Endothelial cell of umbilical vein (primary cell): Measurements from ENCODE around the gene MSTO1. TPM values are rescaled to one million over a fixed set of nuclear protein-coding genes. Genes with fewer than 3 reads are reported as not detected.
A peak's percentile ranks its signal among the peaks of the same experiment; 100 is the strongest.
"Not testable (repeated sequence)": the region's sequence is repeated elsewhere in the genome, so short reads cannot be mapped to it uniquely, and the experiment has no call there.

Source experiments
- BruUV-seq: library from RNA; stranded (reverse); fragments of 400-500 nt; replicated peaks from 2 replicates; lab custom pipeline; 2021; lab: Mats Ljungman, UMichigan
- CTCF ChIA-PET: fragments of 300-600, 350-600 bp; sonication (Branson Sonifier 250); formaldehyde crosslinking; loops from one replicate; lab custom pipeline; 2021; ENCODE audit warnings: antibody characterized with exemption, inconsistent platforms; lab: Charles Lee
- POLR2A ChIA-PET: fragments of 300-600, 350-600 bp; sonication (Branson Sonifier 250); formaldehyde crosslinking; loops from one replicate; lab custom pipeline; 2021; ENCODE audit warnings: antibody characterized with exemption, inconsistent platforms; lab: Charles Lee
- DNase-seq: peaks from one replicate; pipeline ENCODE4 v3.0.0-alpha.2; 2011; ENCODE audit warnings: low read depth, low spot score
- FAIRE-seq: peaks from 2 replicates; lab custom pipeline; 2011; peaks lifted over from hg19 to GRCh38; lab: Jason Lieb, UNC
- H2AFZ ChIP-seq: 2 replicates; pipeline ENCODE4 v1.6.0; 2012; ENCODE audit warnings: low read depth, low read length, control low read depth, inconsistent platforms
- H3K27ac ChIP-seq: 2 replicates; pipeline ENCODE4 v1.5.1; 2011; ENCODE audit warnings: low read depth, mild to moderate bottlenecking, control low read depth, low read length, moderate library complexity; ENCODE audit not compliant: insufficient read depth
- H3K27me3 ChIP-seq, 2 experiments: 2 replicates each; pipeline versions ENCODE4 v1.6.0 to v1.6.1; 2011; ENCODE audit warnings: low read length in 2 of 2, mixed read lengths in 1 of 2; ENCODE audit not compliant: control insufficient read depth in 2 of 2, insufficient read depth in 2 of 2
- H3K36me3 ChIP-seq, 2 experiments: 2 replicates in 1 of 2; 3 replicates in 1 of 2; pipeline ENCODE4 v1.5.1; 2011; ENCODE audit warnings: low read length in 2 of 2, mild to moderate bottlenecking in 1 of 2, moderate library complexity in 1 of 2; ENCODE audit not compliant: control insufficient read depth in 2 of 2, insufficient read depth in 2 of 2; ENCODE audit errors: extremely low read depth in 1 of 2
- H3K4me1 ChIP-seq: 3 replicates; pipeline ENCODE4 v1.5.1; 2011; ENCODE audit warnings: mild to moderate bottlenecking, low read length; ENCODE audit not compliant: control insufficient read depth, insufficient read depth; ENCODE audit errors: extremely low read depth
- H3K4me2 ChIP-seq: 2 replicates; pipeline ENCODE4 v1.6.1; 2011; ENCODE audit warnings: low read length, control low read depth, mixed read lengths; ENCODE audit not compliant: insufficient read depth
- H3K4me3 ChIP-seq, 3 experiments: fragments of 200-600 bp in 1 of 3; sonication (generic), shearing (Covaris generic) in 1 of 3; replicated peaks in 1 of 3; 2 replicates each; pipeline ENCODE4 v1.5.1; 2011 to 2016; ENCODE audit warnings: control low read depth in 3 of 3, low read length in 3 of 3, mild to moderate bottlenecking in 2 of 3, inconsistent platforms in 1 of 3, low read depth in 1 of 3, moderate library complexity in 1 of 3; ENCODE audit not compliant: insufficient read depth in 1 of 3
- H3K79me2 ChIP-seq: 2 replicates; pipeline ENCODE4 v1.6.0; 2012; ENCODE audit warnings: low read length, inconsistent platforms; ENCODE audit not compliant: control insufficient read depth, insufficient read depth
- H3K9ac ChIP-seq: replicated peaks from 2 replicates; pipeline ENCODE3; 2011; ENCODE audit warnings: low read length, control low read depth; ENCODE audit not compliant: insufficient read depth; ENCODE audit errors: extremely low read depth
- H3K9me1 ChIP-seq: replicated peaks from 3 replicates; pipeline ENCODE4 v1.6.0; 2011; ENCODE audit warnings: mild to moderate bottlenecking, low read length; ENCODE audit not compliant: control insufficient read depth, insufficient read depth; ENCODE audit errors: extremely low read depth
- H3K9me3 ChIP-seq: replicated peaks from 2 replicates; pipeline ENCODE4 v1.5.1; 2012; ENCODE audit warnings: low read length, inconsistent platforms; ENCODE audit not compliant: control insufficient read depth, insufficient read depth
- H4K20me1 ChIP-seq: replicated peaks from 2 replicates; pipeline ENCODE3; 2011; ENCODE audit warnings: mild to moderate bottlenecking, low read length; ENCODE audit not compliant: control insufficient read depth, insufficient read depth; ENCODE audit errors: extremely low read depth
- POLR2A ChIP-seq: IDR thresholded peaks from 2 replicates; pipeline ENCODE4 v1.6.1; 2012; ENCODE audit warnings: low read depth, mild to moderate bottlenecking, control low read depth, low read length
- POLR2AphosphoS5 ChIP-seq: IDR thresholded peaks from 2 replicates; pipeline ENCODE4 v1.6.1; 2012; ENCODE audit warnings: low read depth, mild to moderate bottlenecking, control low read depth, low read length, moderate library complexity; ENCODE audit not compliant: insufficient read depth
- dilution Hi-C: fragments of 300-500 bp; cut with MboI; formaldehyde crosslinking; loops from one replicate; pipeline ENCODE4 v1.15.0; 2019; ENCODE audit warnings: low sequenced_read_pairs; ENCODE audit not compliant: extremely low pct_ligation_motif_present
- intact Hi-C: fragments of 100-400 bp; cut with micrococcal nuclease; formaldehyde crosslinking; loops from one replicate; pipeline ENCODE4 v1.10.0; 2022
- polyA plus RNA-seq, 4 experiments: library from polyadenylated mRNA; depleted of rRNA in 3 of 4; stranded (reverse) in 3 of 4; unstranded in 1 of 4; fragments of >200 nt; gene quantifications; 2 replicates each; pipeline versions ENCODE4 v1.2.1 to v1.2.3, GENCODE V29; 2011 to 2012; ENCODE audit warnings: missing spikeins in 1 of 4
- small RNA-seq: library from RNA; depleted of rRNA; stranded (forward); fragments of <200 nt; gene quantifications from one replicate; pipeline ENCODE3, GENCODE V24; 2012; ENCODE audit warnings: low replicate concordance, low read depth; ENCODE audit not compliant: insufficient read depth, insufficient read length
- total RNA-seq: library from RNA; stranded (reverse); gene quantifications from 2 replicates; pipeline ENCODE4 v1.2.3, GENCODE V29; 2021

The MSTO1 gene
- total and polyA plus RNA-seq, 2 donors (not counting 3 experiments of a cell fraction or from before 2014, with no cell fraction given), result 36.8 to 51.9 TPM

- ChIA-PET POLR2A (no interaction called here), CTCF (no interaction called here)
- H3K9me1 ChIP-seq, result no peaks in the 10 kb centered on the region
- no peak overlapping the region for H3K9ac ChIP-seq
- no peaks in the 10 kb centered on the region for H3K79me2 ChIP-seq
- H3K4me2 ChIP-seq, result no peak overlapping the region
- H3K36me3 ChIP-seq, result peaks cover 8 to 16% of the 10 kb centered on the region in 2 experiments
- no peak overlapping the region for H3K4me3 ChIP-seq
- H3K4me1 ChIP-seq, result no peaks in the 10 kb centered on the region
- DNase-seq, result no peak
- no peak overlapping the region for H2AFZ ChIP-seq
- no peaks in the 10 kb centered on the region for H4K20me1 ChIP-seq
- TF ChIP-seq POLR2AphosphoS5 (no peak), POLR2A (peak; percentile 32)
- no TSS peak for BruUV-seq
- no peak for FAIRE-seq
- H3K9me3 ChIP-seq, result no peaks in the 10 kb centered on the region
- dilution Hi-C loops (no loop called here), intact Hi-C loops (no loop called here)
- peaks cover 3 to 4% of the 10 kb centered on the region in 2 experiments for H3K27me3 ChIP-seq
- H3K27ac ChIP-seq, result no peak overlapping the region
Observed at GRCh38 chr1:155657463-155657862, 47.4 kb downstream of the MSTO1 start.

DNA sequence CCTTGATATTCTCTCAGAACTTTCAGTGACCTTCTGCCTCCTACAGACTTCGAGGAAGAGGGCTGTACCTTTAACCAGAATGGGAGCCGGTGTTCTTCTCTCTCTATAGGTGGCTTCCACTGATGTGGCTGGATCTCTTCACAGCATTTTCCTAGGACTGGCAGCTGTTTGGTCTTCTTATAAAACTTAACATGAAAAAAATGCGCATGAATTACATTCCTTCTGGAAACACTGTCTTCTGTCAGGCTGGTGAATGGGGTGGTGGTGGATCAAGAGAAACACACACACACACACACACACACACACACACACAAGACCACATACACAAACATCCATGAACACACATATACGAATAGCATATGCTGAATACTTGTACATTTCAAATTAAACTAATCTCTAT is 51.2 kb downstream of the MSTO1 start:
- peaks cover 11 to 23% of the 10 kb centered on the region in 2 experiments for H3K36me3 ChIP-seq
- POLR2A ChIA-PET, BruUV-seq: not testable (repeated sequence)

More for the DNA sequence above, 51.2 kb downstream of the MSTO1 start:
- H3K9me1 ChIP-seq, H3K4me3 ChIP-seq, CTCF ChIA-PET, dilution Hi-C loops, H3K27ac ChIP-seq, H3K79me2 ChIP-seq, H3K4me2 ChIP-seq, DNase-seq, H3K4me1 ChIP-seq, H4K20me1 ChIP-seq, H3K9me3 ChIP-seq, H3K9ac ChIP-seq, intact Hi-C loops, H2AFZ ChIP-seq, H3K27me3 ChIP-seq: not testable (repeated sequence)
- peak; percentile 74 for FAIRE-seq

Small RNA genes lying within 50 kb of the gene (small RNA-seq; reads per million reads assigned to genes)
- gene AL353807.4, result not detected

Other genes starting within 250 kb of the MSTO1 start
- gene ASH1L, start 47.4 kb upstream of the MSTO1 start, total RNA-seq, result 29.2 and 29.4 TPM in 2 replicates
- 10.9 and 11.6 TPM in 2 replicates for gene ASH1L, start 47.4 kb upstream of the MSTO1 start, polyA plus RNA-seq
- 42.0 and 42.3 TPM in 2 replicates for gene YY1AP1, start 78.6 kb downstream of the MSTO1 start, total RNA-seq
- 46.4 and 46.9 TPM in 2 replicates for gene YY1AP1, start 78.6 kb downstream of the MSTO1 start, polyA plus RNA-seq
- 98.9 and 104 TPM in 2 replicates for gene DAP3, start 78.9 kb downstream of the MSTO1 start, total RNA-seq
- 86.5 and 88.9 TPM in 2 replicates for gene DAP3, start 78.9 kb downstream of the MSTO1 start, polyA plus RNA-seq
- 58.7 and 60.4 TPM in 2 replicates for gene GON4L, start 247.0 kb downstream of the MSTO1 start, total RNA-seq
- gene GON4L, start 247.0 kb downstream of the MSTO1 start, polyA plus RNA-seq, result 29.5 and 30.5 TPM in 2 replicates
- gene SYT11, start 249.3 kb downstream of the MSTO1 start, total RNA-seq, result 33.7 and 36.5 TPM in 2 replicates
- 27.6 and 28.2 TPM in 2 replicates for gene SYT11, start 249.3 kb downstream of the MSTO1 start, polyA plus RNA-seq